Measurements from ENCODE around the gene FZD10.

FZD10 gene

GRCh38 chr12:130183585-130184370 lies 21.5 kb downstream of the FZD10 start:
- DNase-seq = no peak

GRCh38 chr12:130184404-130185090 lies 22.3 kb downstream of the FZD10 start:
- no peak for DNase-seq

GRCh38 chr12:130185455-130186391 lies 23.5 kb downstream of the FZD10 start:
- no peak for DNase-seq

- DNase-seq = no peak
These were observed 24.5 kb downstream of the FZD10 start for GRCh38 chr12:130186651-130187268.

DNA sequence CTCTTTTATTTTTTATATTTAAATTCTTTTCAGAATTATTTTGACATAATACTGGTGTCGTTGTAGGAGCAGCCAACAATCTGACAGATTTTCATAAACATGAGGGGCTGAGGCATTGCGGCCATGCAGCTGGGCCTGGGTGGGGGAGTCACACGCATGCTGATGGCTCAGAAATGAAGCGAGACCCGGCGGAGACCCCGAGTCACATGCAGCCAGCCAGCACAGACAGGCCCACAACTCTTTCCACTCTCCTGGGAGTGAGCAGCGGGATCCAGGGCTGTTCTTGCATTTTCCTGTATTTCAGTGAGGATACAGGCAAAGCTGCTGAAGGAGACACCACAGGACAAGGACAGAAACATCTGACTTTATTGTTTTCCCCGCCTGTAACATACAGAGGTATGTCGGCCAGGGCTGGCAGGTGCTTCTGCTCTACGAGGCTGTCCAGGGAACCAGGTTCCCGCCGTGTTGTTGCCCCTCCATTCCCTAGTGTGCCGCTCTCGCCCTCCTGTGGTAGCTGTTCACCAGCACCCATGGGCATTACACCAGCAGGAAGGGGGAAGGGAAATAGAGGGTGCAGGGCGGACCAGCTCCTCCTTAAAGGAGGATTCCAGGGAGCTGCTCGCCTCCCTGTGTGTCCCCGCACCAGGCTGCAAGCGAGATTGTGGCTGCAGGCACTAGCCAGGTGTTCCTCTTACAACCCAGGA lies 30.5 kb downstream of the FZD10 start:
- no peak for DNase-seq

DNA sequence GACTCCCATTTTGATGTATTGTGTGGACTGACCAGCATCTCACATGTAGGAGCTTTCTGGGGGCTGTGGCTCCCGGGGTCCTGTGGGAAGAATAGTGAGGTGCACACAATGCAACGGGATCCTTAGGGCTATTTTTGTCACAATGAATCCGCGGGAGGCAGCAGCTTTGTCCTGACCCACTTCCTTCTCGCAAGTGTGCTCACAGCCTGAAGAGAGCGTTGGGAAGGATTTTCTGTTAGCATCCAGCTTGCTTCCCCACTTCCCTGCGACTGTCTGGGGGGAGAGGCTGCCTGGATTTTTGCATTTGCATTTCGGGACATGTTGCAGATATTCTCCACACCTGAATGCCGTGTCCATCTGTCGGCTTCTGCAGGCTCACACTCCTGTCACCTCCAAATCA lies 31.9 kb downstream of the FZD10 start:
- no peak for DNase-seq

DNA sequence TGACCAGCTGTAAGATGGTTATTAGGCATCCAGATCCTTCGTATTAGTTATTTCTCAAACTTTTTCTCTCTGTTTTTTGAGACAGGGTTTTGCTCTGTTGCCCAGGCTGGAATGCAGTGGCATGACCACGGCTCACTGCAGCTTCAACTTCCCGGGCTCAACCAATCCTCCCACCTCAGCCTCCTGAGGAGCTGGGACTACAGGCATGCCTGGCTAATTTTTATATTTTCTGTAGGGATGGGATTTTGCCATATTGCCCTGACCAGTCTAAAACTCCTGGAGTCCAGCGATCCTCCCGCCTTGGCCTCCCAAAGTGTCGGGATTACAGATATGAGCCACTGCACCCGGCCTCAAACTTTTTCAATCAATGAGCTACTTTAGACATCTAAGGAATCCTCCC lies 33.1 kb downstream of the FZD10 start:
- no peak for DNase-seq

DNA sequence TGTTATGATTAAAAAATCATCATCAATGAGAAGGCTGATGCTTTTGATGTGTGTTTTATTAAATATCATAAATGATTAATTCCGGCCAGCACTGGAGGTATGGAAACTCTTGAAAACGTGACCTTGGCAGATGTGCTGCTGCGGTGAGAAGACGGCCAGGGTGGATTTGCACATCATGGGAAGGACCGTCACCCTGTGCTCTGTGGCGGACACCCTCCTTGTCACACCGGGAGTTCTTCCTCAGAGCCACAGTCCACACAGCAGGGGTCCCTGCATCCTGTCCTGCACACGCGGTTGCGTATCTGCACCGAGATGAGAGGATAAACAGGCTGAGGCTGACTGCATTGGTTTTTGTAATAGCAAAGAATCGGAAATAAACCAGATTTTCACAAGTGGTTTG lies 33.5 kb downstream of the FZD10 start:
- DNase-seq = no peak

GRCh38 chr12:130196827-130197226 lies 34.6 kb downstream of the FZD10 start:
- DNase-seq = no peak

GRCh38 chr12:130198026-130198662 lies 35.9 kb downstream of the FZD10 start:
- no peak for DNase-seq

GRCh38 chr12:130198663-130199060 lies 36.4 kb downstream of the FZD10 start:
- no peak for DNase-seq

DNA sequence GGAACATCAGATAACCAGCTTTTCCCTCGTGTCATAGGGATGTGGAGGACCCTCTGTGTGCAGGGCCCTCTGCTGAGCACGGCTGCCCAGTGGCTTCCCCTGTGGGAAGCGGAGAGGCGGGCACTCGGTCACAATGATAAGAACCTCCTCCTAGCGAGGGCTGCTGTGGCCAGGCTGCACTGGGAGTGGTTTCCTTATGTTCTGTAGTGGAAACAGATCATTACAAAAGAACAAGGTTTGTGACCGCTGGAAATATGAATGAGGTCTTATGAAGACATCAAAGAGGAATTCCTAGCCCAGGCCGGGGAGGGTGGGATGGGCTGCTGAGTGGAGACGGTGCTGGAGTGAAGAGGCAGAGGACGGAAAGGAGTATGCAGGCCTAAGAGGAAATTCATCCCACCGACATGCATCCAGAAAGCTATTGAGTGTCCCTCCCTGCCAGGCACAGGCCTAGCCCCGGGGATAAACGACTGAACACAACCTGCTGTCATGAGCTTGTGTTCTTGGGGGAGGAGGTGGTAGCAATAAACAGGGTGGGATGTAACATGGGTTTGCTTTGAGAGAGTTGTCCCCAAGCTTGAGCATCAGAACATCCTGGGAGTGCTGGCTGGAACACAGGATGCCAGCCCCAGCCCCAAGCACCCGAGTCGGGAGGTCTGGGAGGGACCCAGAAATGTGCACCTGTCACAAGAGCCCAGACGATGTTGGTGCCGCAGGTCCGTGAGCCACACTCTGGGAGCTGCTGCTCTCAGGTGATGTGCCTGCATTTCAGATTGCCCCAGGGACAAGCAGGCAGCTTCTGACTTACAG lies 37.5 kb downstream of the FZD10 start:
- DNase-seq = no peak

DNA sequence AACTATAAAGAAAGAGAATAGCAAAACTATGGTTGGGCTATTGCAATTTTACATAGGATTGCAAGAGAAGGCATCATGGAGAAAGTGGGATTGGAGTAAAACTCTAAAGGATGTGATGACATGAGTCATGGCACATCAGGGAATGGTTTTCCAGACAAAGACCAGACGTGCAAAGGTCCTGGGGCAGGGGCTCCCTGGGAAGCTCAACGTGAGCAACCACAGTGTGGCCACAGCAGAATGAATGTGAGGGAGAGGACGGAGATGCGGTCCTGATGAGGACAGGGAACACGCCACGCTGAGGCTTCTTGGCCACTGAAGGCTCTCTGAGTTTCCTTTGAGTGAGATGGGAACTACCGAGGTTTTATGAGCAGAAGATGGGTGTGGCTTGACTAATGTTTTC lies 38.2 kb downstream of the FZD10 start:
- DNase-seq = no peak

GRCh38 chr12:130201037-130201436 lies 38.8 kb downstream of the FZD10 start:
- DNase-seq = no peak

DNA sequence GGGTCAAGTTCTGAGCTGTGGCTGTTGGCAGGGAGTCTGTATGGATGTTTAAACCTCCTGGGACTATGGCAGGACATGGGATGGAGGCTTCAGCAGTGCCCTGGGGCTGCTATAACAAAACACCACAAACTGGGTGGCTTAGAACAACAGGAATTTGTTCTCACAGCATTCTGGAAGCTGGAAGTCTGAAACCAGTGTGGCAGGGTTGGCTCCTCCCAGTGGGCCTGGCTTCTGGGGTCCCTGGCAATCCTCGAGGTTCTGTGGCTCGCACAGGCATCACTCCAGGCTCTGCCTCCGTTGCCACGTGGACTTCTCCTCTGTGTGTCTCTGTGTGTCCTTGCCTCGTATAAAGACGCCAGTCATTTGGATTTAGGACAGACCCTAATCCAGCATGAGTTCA lies 39.9 kb downstream of the FZD10 start:
- DNase-seq = no peak

GRCh38 chr12:130203151-130203550 lies 40.9 kb downstream of the FZD10 start:
- DNase-seq = no peak

- no peak for DNase-seq
These were observed 42.3 kb downstream of the FZD10 start for GRCh38 chr12:130204541-130204953.

DNA sequence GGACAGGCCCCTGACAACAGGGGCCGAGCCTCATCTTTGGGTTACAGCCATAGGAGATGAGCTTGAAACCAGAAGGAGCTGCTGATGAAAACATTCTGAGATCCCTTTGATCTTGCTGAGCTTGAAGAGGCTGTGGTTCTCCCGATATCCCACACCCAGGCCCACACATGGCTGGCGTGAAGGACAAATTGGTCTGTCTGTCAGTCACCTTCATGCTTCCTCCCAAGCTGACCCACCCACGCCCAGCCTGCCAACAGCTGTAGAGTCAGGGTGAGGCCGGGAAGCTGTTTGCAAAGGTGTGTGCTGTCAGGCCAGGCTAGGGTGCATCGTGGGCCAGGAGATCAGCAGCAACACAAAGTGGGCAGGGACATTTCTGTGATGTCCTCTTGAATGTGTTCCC lies 43.2 kb downstream of the FZD10 start:
- no peak for DNase-seq

DNA sequence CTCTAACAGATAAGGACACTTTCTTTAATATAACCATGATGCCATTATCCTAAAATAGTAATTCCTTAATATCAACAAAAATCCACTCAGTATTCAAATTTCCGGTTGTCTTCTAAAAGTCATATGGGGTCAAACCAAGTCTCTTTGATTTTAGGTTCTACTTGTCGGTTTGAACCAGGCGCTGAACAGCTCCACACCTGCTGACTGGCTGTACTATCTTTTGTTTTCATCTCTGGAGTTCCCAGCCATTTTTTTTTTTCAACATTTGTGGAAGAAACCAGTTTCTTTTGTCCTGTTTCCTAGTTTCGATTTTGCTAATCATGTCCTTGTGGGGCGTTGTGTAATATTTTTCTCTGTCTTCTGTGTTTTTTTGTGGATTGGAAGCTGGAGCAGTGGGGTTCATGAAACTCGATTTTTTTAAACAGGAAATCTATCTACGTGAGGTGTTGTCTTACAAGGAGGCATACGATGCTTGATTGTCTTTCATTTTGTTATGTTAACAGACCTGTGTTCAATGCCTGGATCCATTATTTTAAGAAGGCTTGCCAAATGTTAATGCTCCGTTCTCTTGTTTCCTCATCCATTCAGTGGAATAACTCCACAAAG lies 50.2 kb downstream of the FZD10 start:
- no peak for DNase-seq

DNA sequence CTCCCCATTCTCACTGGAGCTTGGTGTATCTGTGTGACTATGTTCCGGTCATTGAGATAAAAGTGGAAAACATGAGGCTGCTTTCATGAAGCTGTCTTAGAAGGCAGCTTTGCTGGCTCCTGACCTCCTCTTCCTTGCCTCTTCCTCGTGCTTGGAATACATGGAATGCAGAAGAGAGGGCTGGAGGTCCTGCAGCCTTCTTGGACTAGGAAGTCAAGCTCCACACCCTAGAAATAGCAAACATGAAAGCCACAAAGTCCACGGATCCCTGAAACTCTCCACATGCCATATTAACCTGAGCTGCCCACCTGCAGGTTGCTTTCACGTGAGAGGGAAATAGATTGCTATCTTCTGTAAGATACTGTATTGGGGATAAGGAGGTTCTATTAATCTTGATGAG lies 51.0 kb downstream of the FZD10 start:
- DNase-seq = no peak
